A549 treated with Hydrocortisone at 1 μM for 4 hours (cell line): ENCODE data around the gene GNB1L. TPM values are rescaled to one million over a fixed set of nuclear protein-coding genes. Genes with fewer than 3 reads are reported as not detected.

Source experiments
- total RNA-seq: library from RNA; stranded (reverse); fragments of 200-300 nt; extraction: Qiagen RNA extraction; gene quantifications from 5 replicates; pipeline ENCODE4 v1.2.3, GENCODE V29; 2022

The GNB1L gene
- 16.5 to 20.5 TPM (median 17.5 TPM) in 5 replicates for total RNA-seq

DNA sequence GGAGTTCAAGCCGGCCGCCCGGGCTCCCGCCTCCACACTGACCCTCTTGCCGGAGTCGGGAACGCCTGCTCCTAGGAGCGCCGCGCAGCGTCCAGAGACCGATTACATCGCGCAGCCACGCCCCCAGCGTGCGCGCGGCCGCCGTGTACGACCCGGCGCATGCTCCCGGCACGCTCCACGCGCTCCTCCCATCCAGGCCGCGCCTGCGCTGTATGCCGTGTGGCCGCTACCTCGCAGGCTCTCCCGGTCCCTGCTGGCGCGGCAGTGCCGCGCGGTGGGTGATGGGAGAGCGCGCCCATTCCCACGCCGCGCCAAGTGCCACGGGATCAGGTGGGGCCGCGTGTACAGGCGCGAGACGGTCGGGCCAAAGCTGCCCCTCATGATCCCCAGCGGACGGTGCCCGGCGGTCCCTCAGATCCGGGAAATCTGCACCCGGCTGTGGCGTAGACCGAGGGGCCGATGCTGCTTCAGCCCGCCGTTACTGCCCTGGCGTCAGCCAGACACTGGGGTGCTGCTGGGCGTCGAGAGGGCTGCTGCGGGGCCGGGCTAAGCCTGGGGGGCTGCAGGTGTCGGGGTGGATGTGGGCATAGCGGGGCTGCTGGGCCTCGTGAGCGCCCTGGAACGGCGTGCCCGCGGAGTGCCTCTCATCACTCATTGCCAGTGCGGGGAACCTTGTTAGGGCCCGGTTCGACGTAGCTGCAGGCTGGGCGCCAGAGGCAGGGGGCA lies at the start of gene GNB1L, which contains the start of gene RTL10:
Gene GNB1L (minus strand): TSS at position 97 of the 726 bp plus-strand sequence. CDS start 33,519 bp downstream, outside the sequence.
Gene RTL10 (minus strand): TSS at position 97 of the 726 bp plus-strand sequence. CDS start 2,613 bp downstream, outside the sequence.

DNA sequence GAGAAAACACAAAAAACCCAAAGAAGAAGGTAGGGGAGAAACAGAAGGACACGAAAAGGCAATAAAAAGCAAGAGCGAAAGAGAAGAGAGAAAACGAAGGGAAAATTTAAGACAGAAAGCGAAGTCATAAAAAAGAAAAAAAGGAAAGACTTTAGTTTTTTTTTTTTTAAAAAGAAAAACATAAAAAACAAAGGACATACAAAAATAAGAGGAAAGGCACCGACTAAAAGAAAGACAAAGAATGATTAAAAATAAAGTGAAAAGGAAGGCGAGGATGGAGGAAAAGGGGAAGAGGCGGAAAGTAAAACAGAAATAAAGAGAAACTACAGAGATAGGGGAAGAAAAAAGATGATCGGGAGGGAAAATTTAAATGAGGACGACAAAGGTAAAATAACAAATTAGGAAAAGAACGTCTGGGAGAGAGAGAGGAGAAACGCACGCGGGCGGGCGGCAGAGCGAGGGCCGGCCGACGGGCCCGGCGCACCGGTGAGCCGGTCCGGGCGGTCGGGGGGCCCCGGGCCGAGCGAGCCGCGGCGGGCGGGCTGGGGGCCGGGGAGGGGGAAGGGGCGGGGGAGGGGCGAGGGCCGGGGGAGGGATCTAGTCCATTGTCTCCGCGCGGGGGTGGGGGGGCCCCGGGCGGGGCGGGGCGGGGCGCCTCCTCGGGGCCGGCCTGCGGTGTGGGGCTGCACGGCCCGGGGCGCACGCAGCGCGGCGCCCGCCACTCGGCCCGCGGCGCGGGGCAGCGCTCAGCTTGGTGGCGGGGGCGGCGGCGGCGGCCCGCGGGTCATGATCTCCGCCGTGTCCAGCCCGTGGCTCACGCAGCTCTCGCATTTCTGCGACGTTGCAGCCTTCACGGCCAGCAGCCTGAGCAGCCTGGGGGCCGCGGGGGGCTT lies 94.4 kb downstream of the GNB1L start, which contains the start of gene TBX1:
Gene TBX1 (plus strand): TSS at position 721 of the 893 bp plus-strand sequence. CDS start 66 bp downstream, at position 787.

Other genes starting within 250 kb of the GNB1L start
- 8.3 to 11.2 TPM (median 10.4 TPM) in 5 replicates for gene SEPTIN5, start 140.4 kb downstream of the GNB1L start, total RNA-seq
- 0.64 to 2.1 TPM (median 1.7 TPM) in 5 replicates for gene GP1BB, start 131.3 kb downstream of the GNB1L start, total RNA-seq
- 2.7 to 4.7 TPM (median 4.0 TPM) in 5 replicates for gene TBX1, start 94.1 kb downstream of the GNB1L start, total RNA-seq
- gene RTL10, start within 50 bp of the GNB1L start, total RNA-seq: 7.1 to 10.1 TPM (median 9.4 TPM) in 5 replicates
- 124 to 164 TPM (median 153 TPM) in 5 replicates for gene COMT, start 86.9 kb upstream of the GNB1L start, total RNA-seq
- 29.0 to 42.1 TPM (median 36.8 TPM) in 5 replicates for gene TXNRD2, start 86.9 kb upstream of the GNB1L start, total RNA-seq
- 1.9 to 2.7 TPM (median 2.2 TPM) in 5 replicates for gene ARVCF, start 161.9 kb upstream of the GNB1L start, total RNA-seq
- gene TANGO2, start 166.2 kb upstream of the GNB1L start, total RNA-seq: 12.9 to 15.7 TPM (median 14.6 TPM) in 5 replicates
- 18.5 to 23.0 TPM (median 19.8 TPM) in 5 replicates for gene DGCR8, start 225.4 kb upstream of the GNB1L start, total RNA-seq